Neuronal stem cell (in vitro differentiated cells): ENCODE measurements around the gene GCM1.

Experiments used
- DNase-seq: peaks from one replicate; pipeline ENCODE4 v3.0.0-alpha.2; 2013; ENCODE audit warnings: low spot score
- H2AFZ ChIP-seq: one replicate; pipeline ENCODE4 v1.6.1; 2013; ENCODE audit warnings: mild to moderate bottlenecking, low read length, inconsistent platforms
- H2AK5ac ChIP-seq: 2 replicates; pipeline ENCODE4 v1.6.1; 2013; ENCODE audit warnings: low read depth, mild to moderate bottlenecking, inconsistent platforms, low read length, moderate library complexity, mixed read lengths
- H2BK120ac ChIP-seq: 2 replicates; pipeline ENCODE4 v1.6.1; 2013; ENCODE audit warnings: low read depth, mild to moderate bottlenecking, inconsistent platforms, low read length, moderate library complexity, mixed read lengths
- H2BK12ac ChIP-seq: one replicate; pipeline ENCODE4 v1.6.1; 2013; ENCODE audit warnings: low read length, inconsistent platforms
- H2BK15ac ChIP-seq: 2 replicates; pipeline ENCODE4 v1.6.1; 2013; ENCODE audit warnings: mild to moderate bottlenecking, low read length, inconsistent platforms, mixed read lengths
- H2BK5ac ChIP-seq: one replicate; pipeline ENCODE4 v1.6.1; 2013; ENCODE audit warnings: inconsistent platforms, mild to moderate bottlenecking, low read length, moderate library complexity
- H3K14ac ChIP-seq: one replicate; pipeline ENCODE4 v1.6.1; 2013; ENCODE audit warnings: low read length, inconsistent platforms
- H3K18ac ChIP-seq: 2 replicates; pipeline ENCODE4 v1.6.1; 2013; ENCODE audit warnings: low read length, inconsistent platforms
- H3K23ac ChIP-seq: 2 replicates; pipeline ENCODE4 v1.6.1; 2013; ENCODE audit warnings: low read depth, mild to moderate bottlenecking, mixed read lengths, low read length, inconsistent platforms; ENCODE audit not compliant: poor library complexity
- H3K27ac ChIP-seq: replicated peaks from 3 replicates; pipeline ENCODE4 v1.5.1; 2013; ENCODE audit warnings: low read length, inconsistent platforms
- H3K27me3 ChIP-seq, 3 experiments: 2 replicates each; pipeline ENCODE4 v1.6.1; 2013; ENCODE audit warnings: low read length in 3 of 3, mild to moderate bottlenecking in 2 of 3, inconsistent platforms in 1 of 3, low read depth in 1 of 3, mixed read lengths in 1 of 3, moderate library complexity in 1 of 3; ENCODE audit not compliant: control insufficient read depth in 3 of 3, insufficient read depth in 3 of 3
- H3K36me3 ChIP-seq, 2 donors: replicated peaks in 1 of 2; 2 replicates each; pipeline ENCODE4 v1.6.1; 2013; ENCODE audit warnings: low read length in 2 of 2; ENCODE audit not compliant: control insufficient read depth in 2 of 2, insufficient read depth in 2 of 2
- H3K4ac ChIP-seq: 2 replicates; pipeline ENCODE4 v1.6.1; 2013; ENCODE audit warnings: inconsistent platforms, mild to moderate bottlenecking, low read length, moderate library complexity
- H3K4me1 ChIP-seq, 2 donors: 1 replicate in 1 of 2; 2 replicates in 1 of 2; pipeline ENCODE4 v1.6.1; 2013; ENCODE audit warnings: low read length in 2 of 2, low read depth in 1 of 2; ENCODE audit not compliant: control insufficient read depth in 2 of 2, insufficient read depth in 1 of 2
- H3K4me2 ChIP-seq: one replicate; pipeline ENCODE4 v1.6.1; 2013; ENCODE audit warnings: mild to moderate bottlenecking, low read length, inconsistent platforms; ENCODE audit not compliant: insufficient read depth, poor library complexity, severe bottlenecking
- H3K4me3 ChIP-seq, 2 donors: 2 replicates each; pipeline ENCODE4 v1.5.1; 2013; ENCODE audit warnings: low read length in 2 of 2, mild to moderate bottlenecking in 2 of 2, inconsistent platforms in 1 of 2, moderate library complexity in 1 of 2
- H3K79me1 ChIP-seq: one replicate; pipeline ENCODE4 v1.6.1; 2013; ENCODE audit warnings: low read depth, mild to moderate bottlenecking, inconsistent platforms, low read length, moderate library complexity
- H3K9ac ChIP-seq: one replicate; pipeline ENCODE4 v1.6.1; 2013; ENCODE audit warnings: mild to moderate bottlenecking, low read depth, low read length, inconsistent platforms; ENCODE audit not compliant: poor library complexity
- H3K9me3 ChIP-seq, 2 donors: replicated peaks in 1 of 2; 2 replicates each; pipeline versions ENCODE3 to v1.6.1; 2013; ENCODE audit warnings: low read length in 2 of 2, mild to moderate bottlenecking in 2 of 2, inconsistent platforms in 1 of 2, low read depth in 1 of 2, mixed read lengths in 1 of 2, moderate library complexity in 1 of 2; ENCODE audit not compliant: control insufficient read depth in 2 of 2, insufficient read depth in 1 of 2
- H4K8ac ChIP-seq: one replicate; pipeline ENCODE4 v1.6.1; 2013; ENCODE audit warnings: low read depth, mild to moderate bottlenecking, inconsistent platforms, low read length, moderate library complexity
- H4K91ac ChIP-seq: one replicate; pipeline ENCODE4 v1.6.1; 2013; ENCODE audit warnings: low read length, low read depth, mild to moderate bottlenecking, inconsistent platforms; ENCODE audit not compliant: poor library complexity
- WGBS, 2 donors: extraction: QIAGEN DNeasy Blood & Tissue Kit; methylation state at CpG; one replicate each; pipeline ENCODE4 v1.1.7; 2013; ENCODE audit warnings: missing lambda C conversion rate in 2 of 2, mixed read lengths in 1 of 2; ENCODE audit not compliant: insufficient read length in 2 of 2, insufficient replicate concordance in 1 of 2; ENCODE audit errors: extremely low coverage in 2 of 2; 5-methylcytosine and 5-hydroxymethylcytosine counted together

Gene GCM1

DNA sequence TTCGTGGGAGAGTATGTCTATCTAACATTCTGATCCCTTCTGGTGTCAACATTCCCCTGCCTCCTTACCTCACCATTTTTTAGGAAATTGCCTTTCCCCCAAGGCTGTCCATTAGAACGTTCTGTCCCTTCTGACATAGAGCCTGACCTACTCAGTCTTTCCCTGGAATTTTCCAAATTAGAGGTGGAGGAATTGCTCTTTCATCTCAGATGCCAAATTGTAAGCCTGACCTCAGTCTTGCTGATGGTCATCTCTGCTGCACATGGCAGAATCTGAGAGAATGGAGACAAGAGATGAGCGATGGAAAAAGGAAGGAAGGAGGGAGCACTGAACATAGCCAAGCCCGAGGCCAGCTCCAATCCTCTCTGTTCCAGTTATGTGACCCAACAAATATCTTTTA lies 5.4 kb upstream of the GCM1 start:
- H3K4me3 ChIP-seq: no peak overlapping the region
- H2AFZ ChIP-seq: no peak overlapping the region
- no peak overlapping the region for H3K9ac ChIP-seq
- H3K36me3 ChIP-seq: no peaks in the 10 kb centered on the region
- WGBS, 2 donors: no CpG with 5 or more reads among the region's 4 CpGs
- no peak overlapping the region for H2BK120ac ChIP-seq
- no peak overlapping the region for H2BK15ac ChIP-seq
- H3K27me3 ChIP-seq: no peaks in the 10 kb centered on the region
- no peak overlapping the region for H2BK12ac ChIP-seq
- no peak overlapping the region for H3K27ac ChIP-seq
- no peak overlapping the region for H2BK5ac ChIP-seq
- H3K14ac ChIP-seq: no peak overlapping the region
- no peaks in the 10 kb centered on the region for H3K4me1 ChIP-seq
- H3K4ac ChIP-seq: no peak overlapping the region
- H4K8ac ChIP-seq: no peak overlapping the region
- H3K9me3 ChIP-seq: no peaks in the 10 kb centered on the region
- DNase-seq: no peak
- no peak overlapping the region for H3K18ac ChIP-seq
- H4K91ac ChIP-seq: no peak overlapping the region
- H3K4me2 ChIP-seq: no peak overlapping the region
- no peak overlapping the region for H3K23ac ChIP-seq
- H2AK5ac ChIP-seq: no peak overlapping the region
- H3K79me1 ChIP-seq: no peaks in the 10 kb centered on the region

DNA sequence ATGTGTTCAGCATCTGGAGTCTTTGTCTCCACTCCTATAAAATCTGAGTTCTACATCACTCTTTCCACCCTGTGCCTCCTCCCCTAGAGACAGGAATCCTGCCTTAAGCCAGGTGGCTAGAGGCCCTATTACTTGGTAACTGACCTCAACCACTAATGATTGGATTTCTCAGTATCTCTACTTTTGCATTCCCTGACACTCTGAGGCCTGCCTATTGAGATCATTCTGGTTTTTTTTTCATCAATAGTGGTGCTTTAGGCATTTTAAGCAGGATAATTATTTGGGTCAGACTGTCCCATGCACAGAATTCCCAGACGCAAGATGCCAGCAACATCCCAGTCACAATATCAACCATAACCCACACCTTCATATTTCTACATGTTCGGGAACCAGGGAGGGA lies 3.9 kb upstream of the GCM1 start:
- Histone ChIP-seq H3K79me1 (no peaks in the 10 kb centered on the region), H3K14ac (no peak overlapping the region), H3K36me3 (no peaks in the 10 kb centered on the region), H3K4ac (no peak overlapping the region), H2BK15ac (no peak overlapping the region), H2BK120ac (no peak overlapping the region), H3K9ac (no peak overlapping the region), H3K27ac (no peak overlapping the region), H3K23ac (no peak overlapping the region), H3K9me3 (no peaks in the 10 kb centered on the region), H2AK5ac (no peak overlapping the region), H3K27me3 (no peaks in the 10 kb centered on the region), H3K4me1 (no peaks in the 10 kb centered on the region), H2AFZ (no peak overlapping the region), H3K4me2 (no peak overlapping the region), H4K91ac (no peak overlapping the region), H4K8ac (no peak overlapping the region), H3K18ac (no peak overlapping the region), H3K4me3 (no peak overlapping the region), H2BK5ac (no peak overlapping the region), H2BK12ac (no peak overlapping the region)
- DNase-seq: no peak
- no CpG with 5 or more reads among the region's 2 CpGs for WGBS, 2 donors

DNA sequence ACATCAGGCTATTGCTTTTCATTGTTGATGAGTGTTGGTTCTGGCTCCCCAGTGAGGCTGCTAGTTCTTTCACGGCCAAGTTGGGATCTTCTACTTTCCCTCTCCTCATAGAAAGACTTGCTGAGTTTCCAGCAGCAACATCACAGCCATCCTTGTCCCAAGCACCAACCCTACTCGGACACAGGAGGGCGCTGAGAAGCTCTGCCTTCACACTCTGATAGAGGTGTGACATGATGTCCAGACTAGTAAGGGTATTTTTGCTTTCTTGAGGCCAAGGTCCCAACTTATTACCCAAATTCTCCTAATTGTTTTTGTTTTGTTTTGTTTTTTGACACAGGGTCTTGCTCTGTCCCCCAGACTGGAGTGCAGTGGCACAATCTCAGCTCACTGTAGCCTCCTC lies 3.0 kb upstream of the GCM1 start:
- Histone ChIP-seq H3K4me3 (no peak overlapping the region), H3K27ac (no peak overlapping the region), H3K27me3 (no peaks in the 10 kb centered on the region), H2AFZ (no peak overlapping the region), H3K4ac (no peak overlapping the region), H2BK12ac (no peak overlapping the region), H3K23ac (no peak overlapping the region), H3K9ac (no peak overlapping the region), H2BK15ac (no peak overlapping the region), H4K8ac (no peak overlapping the region), H2BK5ac (no peak overlapping the region), H2BK120ac (no peak overlapping the region), H3K36me3 (no peaks in the 10 kb centered on the region), H3K79me1 (no peaks in the 10 kb centered on the region), H3K9me3 (no peaks in the 10 kb centered on the region), H3K14ac (no peak overlapping the region), H3K4me2 (no peak overlapping the region), H3K18ac (no peak overlapping the region), H3K4me1 (no peaks in the 10 kb centered on the region), H2AK5ac (no peak overlapping the region), H4K91ac (no peak overlapping the region)
- no CpG with 5 or more reads among the region's 3 CpGs for WGBS, 2 donors
- DNase-seq: no peak

DNA sequence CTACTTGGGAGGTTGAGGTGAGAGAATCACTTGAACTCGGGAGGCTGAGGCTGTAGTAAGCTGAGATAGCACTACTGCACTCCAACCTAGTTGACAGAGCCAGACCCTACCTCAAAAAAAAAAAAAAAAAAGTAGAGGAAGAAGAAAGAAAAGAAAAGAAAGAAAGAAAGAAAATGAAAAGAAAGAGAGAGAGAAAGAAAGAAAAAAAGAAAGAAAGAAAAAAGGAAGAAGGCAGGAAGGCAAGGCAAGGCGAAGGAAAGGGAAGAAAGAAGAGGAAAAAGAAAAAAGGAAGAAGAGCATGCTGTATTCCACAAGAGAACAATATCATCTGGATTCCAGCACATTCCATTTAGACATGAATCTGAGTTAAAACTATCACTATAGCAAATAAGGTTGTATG lies 3.8 kb downstream of the GCM1 start:
- Histone ChIP-seq H3K36me3 (no peaks in the 10 kb centered on the region), H3K9me3 (no peaks in the 10 kb centered on the region), H3K79me1 (no peaks in the 10 kb centered on the region), H3K23ac (no peak overlapping the region), H3K4me2 (no peak overlapping the region), H3K27me3 (peaks cover 0 to 6% (median 0%) of the 10 kb centered on the region in 3 experiments), H4K91ac (no peak overlapping the region), H2BK120ac (no peak overlapping the region), H3K4ac (no peak overlapping the region), H2BK15ac (no peak overlapping the region), H3K4me1 (no peaks in the 10 kb centered on the region), H3K4me3 (no peak overlapping the region), H3K18ac (no peak overlapping the region), H4K8ac (no peak overlapping the region), H2AFZ (no peak overlapping the region), H2AK5ac (no peak overlapping the region), H3K27ac (no peak overlapping the region), H2BK12ac (no peak overlapping the region), H3K14ac (no peak overlapping the region), H2BK5ac (no peak overlapping the region), H3K9ac (no peak overlapping the region)
- no CpG with 5 or more reads among the region's 2 CpGs for WGBS, 2 donors
- DNase-seq: no peak
